Stimulated activated CD4-positive, alpha-beta T cell treated with anti-CD3 and anti-CD28 coated beads, TNF-alpha, amount 100 ng/mL, for 4 hours (primary cell): Measurements from ENCODE around the gene TTC39C.

Experiments
- DNase-seq, 3 experiments: peaks; one replicate each; pipeline ENCODE4 v3.0.0-alpha.2; 2020; ENCODE audit warnings: low read depth in 3 of 3

The TTC39C gene

GRCh38 chr18:24086082-24086481 is 71.5 kb downstream of the TTC39C start:
- no peak for DNase-seq

- DNase-seq = no peak
Observed at GRCh38 chr18:24089076-24089475, 74.5 kb downstream of the TTC39C start.

- DNase-seq = no peak
Observed at GRCh38 chr18:24089515-24090337, 75.2 kb downstream of the TTC39C start.

- DNase-seq = no peak
Observed at GRCh38 chr18:24090876-24091275, 76.3 kb downstream of the TTC39C start.

DNA sequence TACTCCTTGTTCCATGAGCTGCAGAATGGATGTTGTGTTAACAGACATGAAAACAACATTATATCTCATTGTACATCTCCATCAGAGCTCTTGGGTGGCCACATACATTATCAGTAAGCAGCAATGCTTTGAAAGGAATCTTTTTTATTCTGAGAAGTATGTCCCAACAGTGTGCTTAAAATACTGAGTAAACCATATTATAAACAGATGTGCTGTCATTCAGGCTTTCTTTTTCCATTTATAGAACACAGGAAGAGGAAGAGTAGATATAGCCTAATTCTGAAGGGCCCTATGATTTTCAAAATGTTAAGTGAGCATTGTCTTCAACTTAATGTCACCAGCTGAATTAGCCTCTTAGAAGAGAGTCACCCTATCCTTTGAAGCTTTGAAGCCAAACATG is 80.0 kb downstream of the TTC39C start:
- no peak for DNase-seq

- DNase-seq = no peak
Observed at GRCh38 chr18:24095976-24096375, 81.4 kb downstream of the TTC39C start.

DNA sequence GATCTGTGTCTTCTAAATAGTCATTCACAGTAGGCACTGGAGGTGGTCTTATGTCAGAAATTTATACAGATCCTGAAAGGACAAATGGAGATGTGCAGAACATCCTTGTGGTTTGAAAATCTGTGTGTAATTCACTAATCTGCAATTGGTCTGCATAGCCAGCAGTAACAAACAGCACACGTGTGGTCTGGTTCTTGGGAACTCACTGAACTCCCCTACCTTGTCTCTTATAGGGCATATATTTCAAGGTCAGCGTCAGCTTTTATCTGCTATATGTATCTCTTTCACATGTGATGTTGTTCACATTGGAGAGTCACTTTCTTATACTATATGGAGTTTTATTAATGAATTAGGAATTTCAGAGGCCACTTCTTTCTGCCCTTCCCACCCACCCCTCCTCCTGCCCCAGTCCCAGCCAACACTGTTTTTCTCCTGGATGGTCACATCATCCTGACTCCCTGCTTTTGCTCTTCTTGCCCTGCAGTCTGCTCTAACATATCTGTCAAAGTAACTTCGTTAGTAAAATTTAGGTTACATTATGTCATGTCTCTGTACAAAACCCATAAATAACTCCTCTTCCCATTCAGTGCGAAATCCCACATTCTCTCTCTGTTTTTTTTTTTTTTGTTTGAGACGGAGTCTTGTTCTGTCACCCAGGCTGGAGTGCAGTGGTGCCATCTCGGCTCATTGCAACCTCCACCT is 88.9 kb downstream of the TTC39C start:
- DNase-seq = no peak

GRCh38 chr18:24104486-24104885 is 89.9 kb downstream of the TTC39C start:
- DNase-seq = no peak

DNA sequence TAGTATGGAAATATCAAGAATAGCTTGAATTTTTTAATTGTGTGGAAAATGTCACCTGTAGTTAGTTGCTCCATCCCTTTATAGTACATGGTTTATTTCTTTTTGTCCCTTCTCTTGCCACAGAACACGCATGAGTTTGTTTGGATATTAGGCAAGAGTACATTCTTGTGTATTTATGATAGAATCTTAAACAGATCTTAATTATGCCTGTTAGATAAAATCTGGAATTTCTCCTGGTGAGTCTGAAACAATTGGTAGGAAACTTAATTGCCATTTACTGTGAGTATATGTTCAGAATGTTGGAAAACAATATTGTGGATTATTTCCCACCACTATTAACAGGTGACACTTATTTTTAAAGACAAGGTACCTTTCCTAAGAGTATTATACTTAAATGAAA is 94.1 kb downstream of the TTC39C start:
- DNase-seq = no peak

DNA sequence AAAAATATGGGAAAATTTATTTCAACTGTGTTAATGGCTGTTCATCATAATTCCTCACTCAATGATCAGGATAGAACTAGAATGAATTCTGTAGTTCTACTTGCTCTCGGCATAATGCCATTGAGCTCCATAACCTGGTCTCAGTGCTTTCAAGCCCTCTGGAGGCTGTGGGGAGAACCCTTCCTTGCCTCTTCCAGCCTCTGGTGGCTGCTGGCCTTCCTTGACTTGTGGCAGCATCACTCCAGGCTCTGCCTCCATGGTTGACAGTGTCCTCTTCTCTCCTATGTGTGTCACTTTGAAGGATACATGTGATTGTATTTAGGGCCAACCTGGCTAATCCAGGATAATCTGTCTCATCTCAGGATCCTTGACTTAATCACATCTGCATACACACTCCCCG is 97.4 kb downstream of the TTC39C start:
- DNase-seq = no peak

- no peak for DNase-seq
Observed at GRCh38 chr18:24112464-24112863, 97.9 kb downstream of the TTC39C start.

GRCh38 chr18:24112874-24113615 is 98.5 kb downstream of the TTC39C start:
- DNase-seq = no peak

GRCh38 chr18:24114924-24115549 is 100.5 kb downstream of the TTC39C start:
- no peak for DNase-seq

DNA sequence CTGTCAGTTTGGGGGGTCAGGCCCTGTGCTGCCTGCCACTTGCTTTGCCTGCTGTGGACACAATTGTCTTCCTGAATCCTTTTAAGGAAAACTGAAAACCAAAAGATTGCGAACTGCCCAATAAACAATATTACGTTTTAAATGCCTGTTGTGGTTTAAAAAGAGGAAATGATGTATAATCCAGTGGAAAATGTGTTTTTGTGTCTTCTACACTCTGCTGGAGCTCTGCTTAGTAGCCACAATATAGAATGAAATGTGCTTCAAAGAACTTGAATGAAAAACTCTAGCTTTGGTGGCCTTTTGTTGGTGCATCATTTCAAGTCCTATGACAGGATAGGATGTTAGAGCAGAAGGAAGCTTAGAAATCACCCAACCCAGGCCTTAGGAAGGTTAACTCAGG is 101.1 kb downstream of the TTC39C start:
- DNase-seq = no peak

DNA sequence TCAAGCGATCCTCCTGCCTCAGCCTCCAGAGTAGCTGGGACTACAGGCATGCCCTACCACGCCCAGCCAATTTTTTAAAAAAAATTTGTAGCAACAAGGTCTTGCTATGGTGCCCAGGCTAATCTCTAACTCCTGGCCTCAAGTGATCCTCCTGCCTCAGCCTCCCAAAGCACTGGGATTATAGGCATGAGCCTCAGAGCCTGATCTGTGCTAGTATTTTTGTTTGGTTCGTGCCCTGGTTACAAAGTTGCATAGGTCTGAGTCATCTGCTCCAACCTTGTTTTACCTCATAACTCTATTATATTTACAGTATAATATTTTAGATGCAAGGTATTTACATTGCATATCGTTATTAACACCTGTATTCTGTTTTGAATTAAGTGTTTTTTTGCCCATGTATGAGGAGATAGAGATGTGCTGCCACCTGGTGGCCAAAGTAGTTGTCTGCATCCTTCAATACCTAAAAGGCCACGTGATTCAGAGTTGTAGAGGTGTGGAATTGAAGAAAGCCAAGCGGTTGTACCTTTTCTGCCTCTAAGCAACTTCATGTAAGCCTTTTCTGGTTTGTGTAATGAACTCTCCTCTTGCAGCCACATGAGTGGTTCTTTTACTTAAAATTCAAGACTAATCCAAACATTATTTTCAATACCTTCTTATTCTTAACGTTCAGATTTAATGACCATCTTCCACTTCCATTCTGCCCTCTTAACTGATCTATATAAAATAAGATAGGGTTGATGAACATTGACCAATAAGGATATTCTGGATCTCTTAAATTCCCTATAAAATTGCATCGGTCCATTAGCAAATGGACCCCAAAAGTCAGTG is 104.4 kb downstream of the TTC39C start:
- DNase-seq = peak; percentile 56 to 66 (median 58)

- no peak for DNase-seq
Observed at GRCh38 chr18:24120676-24121075, 106.1 kb downstream of the TTC39C start.

DNA sequence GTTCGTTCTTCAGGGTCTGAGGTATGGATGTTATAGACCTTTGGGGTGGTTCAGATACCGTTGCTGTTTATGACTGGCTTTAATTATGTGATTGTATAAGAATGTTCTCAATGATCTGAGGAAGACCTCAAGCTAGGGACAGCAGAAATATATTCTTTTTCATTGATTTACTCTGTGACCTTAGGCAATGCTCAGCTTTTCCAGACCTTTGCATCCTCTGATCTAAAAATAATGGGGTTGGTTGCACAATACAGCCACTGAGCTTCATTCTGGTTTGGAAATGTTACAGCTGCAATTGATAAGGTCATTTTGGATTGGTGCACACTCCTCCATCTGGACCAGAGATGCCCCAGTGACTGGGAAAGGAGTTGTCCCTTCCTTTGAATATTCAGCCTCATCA is 107.1 kb downstream of the TTC39C start:
- no peak for DNase-seq

- no peak for DNase-seq
Observed at GRCh38 chr18:24126155-24126961, 111.8 kb downstream of the TTC39C start.

DNA sequence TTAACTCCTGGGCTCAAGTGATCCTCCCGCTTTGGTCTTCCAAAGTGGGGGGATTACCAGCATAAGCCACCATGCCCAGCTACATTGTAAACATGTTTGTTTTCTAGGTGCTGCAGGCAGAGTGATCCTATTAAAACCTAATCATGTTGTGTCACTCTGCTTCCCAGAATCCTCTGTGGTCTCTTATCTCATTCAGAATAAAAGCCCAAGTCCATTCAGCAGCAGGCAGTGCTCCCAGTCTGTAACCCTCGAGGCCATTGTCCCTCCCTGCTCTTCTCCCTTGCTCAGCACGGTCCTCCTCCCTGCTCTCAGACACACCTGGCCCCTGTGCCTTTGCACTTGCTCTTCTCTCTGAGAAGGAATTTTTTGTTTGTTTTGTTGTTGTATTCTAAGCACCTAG is 113.2 kb downstream of the TTC39C start:
- no peak for DNase-seq

GRCh38 chr18:24128700-24129099 is 114.1 kb downstream of the TTC39C start:
- DNase-seq = no peak
